GM21825 (cell line): ENCODE results near the gene DLL1.
A peak's percentile ranks its signal among the peaks of the same experiment; 100 is the strongest.

ENCODE experiments used
- ATAC-seq: cut with Tn5 transposase; IDR thresholded peaks from one replicate; pipeline ENCODE4 v1.9.1; 2021; ENCODE audit warnings: mild to moderate bottlenecking, moderate library complexity; ENCODE audit not compliant: unreplicated experiment

DLL1 gene

DNA sequence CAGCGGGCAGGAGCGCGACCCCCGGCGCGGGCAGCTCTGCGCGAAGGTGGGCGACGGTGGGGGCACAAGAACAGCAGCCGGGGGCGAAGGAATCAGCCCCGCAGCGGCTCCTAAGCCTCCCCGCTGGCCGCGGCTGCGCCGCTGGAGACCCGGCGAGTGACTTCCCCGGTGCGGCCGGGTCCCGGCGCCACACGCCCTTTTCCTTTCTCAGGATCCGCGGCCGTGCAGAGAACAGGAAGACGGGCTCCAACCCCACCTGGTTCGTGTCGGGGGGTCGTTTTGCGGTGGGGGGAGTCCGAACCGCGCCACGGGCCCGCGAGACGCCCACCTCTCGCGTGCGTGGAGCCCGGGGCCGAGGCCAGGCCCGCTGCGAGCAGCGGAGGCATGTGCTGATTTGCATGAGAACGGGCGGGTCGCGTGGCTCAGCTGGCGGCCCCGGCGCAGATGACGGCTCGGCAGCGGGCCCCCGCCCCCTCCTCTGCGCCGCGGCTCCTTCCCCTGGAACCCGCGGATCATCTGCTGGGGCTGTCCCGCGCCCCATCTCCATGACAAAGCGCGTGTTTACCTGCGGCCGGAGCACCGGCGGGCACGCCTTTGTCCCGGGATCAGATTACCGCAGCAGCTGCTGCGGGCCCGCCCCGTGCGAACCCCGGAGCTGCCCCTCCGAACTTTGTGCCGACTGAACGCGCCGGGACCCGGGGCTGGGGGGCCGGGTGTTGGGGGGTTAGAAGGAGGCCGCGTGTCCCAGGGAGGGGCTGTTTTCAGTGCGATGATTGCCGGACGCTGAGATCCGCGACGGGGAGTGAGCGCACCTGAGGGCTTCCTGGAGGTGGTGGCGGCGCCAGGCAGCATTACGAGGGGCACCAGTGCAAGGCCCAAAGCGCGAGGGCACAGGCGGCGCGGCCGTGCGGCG, 4.9 kb upstream of the DLL1 start:
- peak; percentile 46 for ATAC-seq

DNA sequence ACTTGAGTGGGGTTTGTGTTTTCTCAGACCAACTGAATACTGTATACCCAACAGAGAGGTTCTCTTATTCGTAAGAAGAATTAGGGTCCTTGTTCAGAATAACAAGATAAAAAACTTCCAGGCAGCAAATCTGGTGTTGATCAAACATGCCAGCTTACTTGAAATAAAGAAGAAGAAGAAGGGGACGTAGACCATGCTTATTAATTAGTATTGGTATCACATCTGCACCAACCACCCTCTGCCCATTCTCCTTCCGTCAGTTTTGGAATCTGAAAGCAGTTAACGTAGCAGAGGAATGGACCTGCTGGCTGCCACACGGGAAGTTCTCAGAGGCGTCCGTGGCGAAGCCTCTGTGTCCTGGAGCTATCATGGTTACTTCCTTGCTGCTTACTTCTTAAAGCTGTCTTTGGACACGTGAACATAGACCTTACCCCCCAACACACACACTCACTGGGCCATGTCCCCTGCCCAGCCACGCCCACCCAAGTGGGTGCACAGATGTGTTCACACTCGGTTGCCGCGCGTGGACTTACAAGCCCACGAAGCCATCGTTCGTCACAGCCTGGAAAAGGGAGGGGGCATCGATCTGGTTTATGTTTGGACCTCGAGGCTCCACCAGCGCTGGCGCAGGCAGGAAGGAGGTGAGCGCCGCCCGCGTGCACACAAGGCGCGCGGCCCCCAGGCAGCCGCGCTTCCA, 4.1 kb upstream of the DLL1 start:
- ATAC-seq: no peak

DNA sequence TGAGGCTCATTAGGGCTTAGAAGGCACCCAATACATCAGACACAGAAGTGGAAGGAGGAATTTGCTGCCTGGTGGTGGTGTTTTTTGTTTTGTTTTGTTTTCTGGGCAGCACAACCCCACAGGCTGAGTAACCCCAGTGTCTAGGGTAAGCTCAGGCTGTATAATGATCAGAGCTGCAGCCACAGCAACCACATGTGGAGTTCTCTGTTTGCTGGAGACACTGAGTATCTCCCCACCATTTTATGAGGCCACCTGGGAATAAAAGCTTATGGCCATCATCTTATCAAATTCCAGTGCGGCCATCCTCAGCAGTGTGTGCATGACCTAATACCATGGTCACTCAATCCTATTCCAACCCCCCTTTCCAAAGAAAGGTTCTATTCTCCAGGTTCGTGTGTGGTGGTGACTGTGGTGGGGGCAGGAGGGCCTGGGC, 3.4 kb upstream of the DLL1 start:
- ATAC-seq: no peak

DNA sequence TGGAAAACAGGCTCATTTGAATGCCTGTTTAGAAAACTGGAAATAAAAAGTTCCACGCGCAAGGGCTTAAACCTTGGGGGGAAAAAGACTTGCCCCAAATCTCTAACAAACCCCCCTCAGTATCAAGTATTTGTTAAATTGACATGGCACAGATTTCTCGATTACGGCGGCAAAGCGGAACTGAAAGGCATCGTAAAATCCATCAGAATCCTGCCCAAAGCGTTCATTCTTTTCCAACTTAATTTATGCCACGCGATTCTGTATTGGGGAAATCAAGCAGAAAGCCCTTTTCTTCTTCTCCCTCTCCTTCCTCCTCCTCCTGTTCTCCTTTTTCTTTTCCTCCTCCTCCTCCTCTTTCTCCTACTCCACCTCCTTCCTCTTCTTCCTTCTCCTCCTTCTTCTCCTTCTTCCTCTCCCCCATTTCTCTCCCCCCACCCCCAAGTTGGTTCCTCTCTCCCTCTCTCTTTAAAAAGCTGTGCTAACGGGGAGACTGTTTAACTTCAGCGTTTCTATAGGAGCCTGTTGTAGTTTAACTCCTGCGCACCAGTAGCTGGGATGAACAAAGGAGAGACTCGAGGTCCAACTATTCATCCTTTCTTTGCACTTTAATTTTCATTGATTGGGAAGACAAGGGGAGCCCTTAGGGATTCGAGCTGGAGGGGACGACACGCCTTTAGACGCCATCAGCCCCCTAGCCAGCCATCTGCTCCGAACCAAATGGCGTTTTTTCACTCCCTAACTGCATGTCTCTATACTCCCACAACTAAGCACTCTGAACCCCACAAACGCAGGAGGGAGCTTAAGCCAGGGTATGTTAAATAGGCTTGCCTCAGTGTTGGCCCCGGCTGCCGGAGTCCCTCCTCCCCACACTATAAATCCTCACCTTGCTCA, 2.7 kb upstream of the DLL1 start:
- no peak for ATAC-seq

- no peak for ATAC-seq
Observed at GRCh38 chr6:170292407-170293158, 1.7 kb upstream of the DLL1 start.

DNA sequence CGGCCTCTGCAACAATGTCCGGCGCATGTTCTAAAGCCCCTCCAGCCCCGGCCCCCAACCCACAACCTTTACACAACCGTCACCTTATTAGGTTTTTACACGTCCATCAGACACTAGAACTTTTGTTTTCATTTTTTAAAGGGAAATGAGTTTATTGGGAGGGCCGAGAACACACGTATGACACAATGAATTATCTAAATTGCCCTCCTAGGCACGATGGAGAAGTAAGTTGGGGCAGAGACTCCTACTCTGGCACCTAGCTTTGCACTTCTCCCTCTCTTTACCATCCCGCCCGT, 1.2 kb upstream of the DLL1 start:
- ATAC-seq: no peak

DNA sequence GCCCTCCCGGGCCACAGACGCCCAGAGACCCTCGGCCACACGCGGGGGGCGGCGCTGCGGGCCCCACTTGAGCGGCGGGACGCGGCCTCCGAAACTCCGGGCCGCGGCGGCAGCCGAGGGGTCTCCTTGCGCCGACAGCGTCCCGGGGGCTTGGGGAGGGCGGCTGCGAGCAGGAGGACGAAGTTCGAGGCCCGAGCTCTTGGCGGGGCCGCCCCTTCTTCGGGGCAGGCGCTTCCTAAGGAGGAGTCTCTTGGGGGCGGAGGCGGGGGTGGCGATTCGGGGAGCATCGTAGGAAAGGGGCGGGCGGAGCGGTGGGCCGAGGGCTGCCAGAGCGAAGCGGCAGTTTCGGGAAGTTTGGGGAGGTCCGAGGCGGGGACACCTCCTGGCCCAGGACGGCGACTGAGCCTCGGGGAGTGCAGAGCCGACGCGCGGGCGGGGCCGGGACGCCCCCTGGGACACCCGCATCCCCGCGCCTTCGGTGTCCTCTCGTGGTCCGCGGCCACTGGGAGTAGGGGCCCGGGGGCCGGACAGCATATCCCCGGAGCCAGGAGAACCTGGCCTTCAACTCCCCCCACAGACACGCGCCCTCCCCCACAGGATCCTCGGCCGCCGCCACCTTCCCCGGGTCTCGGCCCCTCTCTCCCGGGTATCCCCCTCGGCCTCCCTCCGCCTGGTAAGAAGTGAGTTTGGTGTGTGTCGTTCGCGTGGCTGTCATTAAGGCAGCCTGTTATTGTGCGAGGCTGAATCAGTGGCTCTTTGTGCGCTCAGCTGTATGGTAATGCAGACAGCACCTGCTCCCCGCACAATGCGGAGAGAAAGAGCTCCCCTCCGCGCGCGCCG, 613 bp upstream of the DLL1 start:
- ATAC-seq: no peak

DNA sequence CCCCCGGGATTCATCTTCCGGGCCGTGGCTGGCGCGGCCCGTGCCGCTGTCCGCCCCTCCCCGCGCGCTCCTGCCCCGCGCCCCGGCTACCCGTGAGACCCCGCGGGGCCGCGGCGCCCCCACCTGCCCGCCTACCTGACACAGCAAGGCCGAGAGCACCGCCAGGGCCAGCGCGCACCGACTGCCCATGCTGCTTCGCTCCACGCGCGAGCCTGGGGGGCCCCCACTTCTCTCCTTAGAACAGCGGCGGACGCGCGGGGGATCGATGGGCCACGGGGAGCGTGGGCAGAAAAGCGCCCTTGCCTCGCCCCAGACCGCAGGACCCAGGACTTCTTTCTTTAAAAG, 955 bp downstream of the DLL1 start:
- ATAC-seq: no peak

GRCh38 chr6:170289180-170289931, 1.5 kb downstream of the DLL1 start:
- ATAC-seq: no peak

GRCh38 chr6:170288852-170289179, 2.1 kb downstream of the DLL1 start:
- ATAC-seq: no peak

DNA sequence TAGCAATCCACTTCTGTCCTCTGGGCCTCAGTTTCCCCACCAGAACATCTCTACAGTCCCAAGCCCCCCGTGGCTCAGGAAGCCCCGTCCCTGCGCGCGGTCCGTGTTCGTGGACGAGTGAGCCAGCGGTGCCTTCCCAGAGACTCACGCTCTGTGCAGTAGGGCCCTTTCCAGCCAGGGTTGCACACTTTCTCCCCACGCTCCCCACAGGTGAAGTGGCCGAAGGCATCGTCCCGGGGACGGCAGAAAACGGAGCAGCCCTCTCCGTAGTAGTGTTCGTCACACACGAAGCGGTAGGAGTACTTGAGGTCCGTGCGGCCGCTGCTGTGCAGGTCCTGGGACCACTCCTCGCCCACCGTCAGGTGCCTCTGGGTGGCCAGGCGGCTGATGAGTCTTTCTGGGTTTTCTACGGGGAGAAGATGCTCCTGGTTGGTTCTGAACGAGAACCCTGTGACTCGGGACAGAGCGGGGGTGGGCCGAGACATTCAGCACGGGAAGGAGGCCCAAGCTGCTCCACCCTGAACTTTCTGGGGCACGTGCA, 2.7 kb downstream of the DLL1 start:
- ATAC-seq: no peak

- no peak for ATAC-seq
Observed at GRCh38 chr6:170287371-170287876, 3.5 kb downstream of the DLL1 start.

- ATAC-seq: no peak
Observed at GRCh38 chr6:170286934-170287265, 4.0 kb downstream of the DLL1 start.

DNA sequence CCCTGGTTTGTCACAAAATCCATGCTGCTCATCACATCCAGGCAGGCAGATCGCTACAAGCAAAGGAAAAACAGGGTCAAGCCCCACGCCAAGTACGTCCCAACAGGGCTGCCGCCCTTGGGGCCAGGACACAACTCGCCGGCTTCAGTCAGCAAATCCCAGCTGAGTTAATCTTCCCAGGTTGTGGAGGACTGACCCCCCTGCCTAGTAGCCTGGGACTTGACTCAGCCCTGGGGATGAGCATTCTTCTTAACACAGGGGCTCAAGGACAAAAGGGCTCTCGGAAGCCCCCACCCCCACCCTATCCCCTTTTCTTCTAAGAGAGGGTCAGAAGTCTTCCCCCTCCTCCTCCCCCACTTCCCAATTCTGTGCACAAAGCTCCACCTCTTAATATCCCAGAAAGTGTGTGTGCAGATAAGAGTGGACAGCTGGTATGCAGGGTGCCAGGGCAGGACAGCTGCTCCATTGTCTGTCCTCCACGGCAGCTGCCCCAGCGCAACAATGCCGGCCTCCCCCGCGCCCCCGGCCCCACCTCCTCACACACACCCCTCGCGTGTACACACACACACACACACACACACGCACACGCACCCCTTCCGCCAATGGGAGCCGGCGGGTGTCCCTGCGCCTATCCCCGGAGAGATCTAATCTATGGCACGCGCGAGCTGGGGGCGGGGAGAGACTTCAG, 4.5 kb downstream of the DLL1 start:
- ATAC-seq: no peak

GRCh38 chr6:170285482-170285881, 5.4 kb downstream of the DLL1 start:
- no peak for ATAC-seq

DNA sequence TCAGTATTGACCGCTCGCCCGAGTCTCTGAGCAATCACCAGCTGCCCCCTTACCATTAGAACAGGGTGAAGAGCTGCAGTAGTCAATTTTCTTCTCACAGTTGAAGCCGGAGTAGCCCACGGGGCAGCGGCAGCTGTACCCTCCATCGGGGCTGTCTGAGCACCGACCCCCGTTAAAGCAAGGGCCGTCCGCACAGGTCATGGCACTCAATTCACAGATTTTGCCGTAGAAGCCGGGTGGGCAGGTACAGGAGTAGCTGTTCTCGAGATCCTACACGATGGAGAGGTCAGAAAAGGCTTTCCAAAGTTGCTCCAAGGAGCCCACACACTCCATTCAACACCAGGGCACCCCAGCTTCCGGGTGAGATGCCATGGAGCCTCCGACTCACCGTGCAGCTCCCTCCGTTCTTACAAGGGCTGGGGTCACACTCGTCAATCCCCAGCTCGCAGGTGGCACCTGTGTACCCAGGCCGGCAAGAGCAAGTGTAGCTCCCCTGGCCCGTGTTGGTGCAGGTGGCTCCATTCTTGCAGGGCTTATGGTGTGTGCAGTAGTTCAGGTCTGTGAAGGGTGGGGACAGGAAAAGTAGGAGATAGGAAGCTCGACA, 5.9 kb downstream of the DLL1 start:
- ATAC-seq: no peak

DNA sequence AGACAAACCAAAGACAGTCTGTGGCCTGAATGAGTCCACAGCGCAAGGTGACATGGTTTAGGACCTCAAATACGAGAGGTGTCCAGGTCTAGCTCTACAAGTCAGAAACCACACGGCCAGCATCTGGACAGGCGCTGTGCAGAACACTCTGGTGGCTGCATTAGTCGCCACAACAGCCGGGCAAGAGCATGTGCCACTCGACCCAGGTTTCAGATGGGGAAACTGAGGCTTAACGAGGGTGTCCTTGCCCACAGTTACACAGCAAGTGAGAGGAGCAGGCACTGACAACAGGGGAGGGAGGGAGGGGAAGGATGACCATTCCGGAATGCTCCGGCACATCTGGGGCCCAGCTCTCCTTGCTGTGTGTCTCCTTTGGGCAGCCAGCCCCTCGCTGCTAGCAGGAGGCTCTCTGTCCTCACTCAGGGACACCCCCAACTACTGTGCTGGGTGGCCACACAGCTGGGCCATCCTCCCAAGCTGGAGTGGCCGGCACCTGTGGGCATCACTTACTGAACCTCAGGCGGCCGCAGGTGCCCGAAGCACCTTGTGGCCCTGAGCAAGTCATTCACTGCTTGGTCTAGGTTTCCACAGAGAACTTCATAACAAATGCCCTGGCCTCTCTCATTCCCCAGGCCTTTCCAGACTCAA, 6.6 kb downstream of the DLL1 start:
- no peak for ATAC-seq
